Tibial artery (tissue), 4 donors: Measurements from ENCODE around the gene TSPAN32.

Experiments used
- DNase-seq, 2 donors: peaks; one replicate each; pipeline ENCODE4 v3.0.0-alpha.2; 2019
- H3K27ac ChIP-seq, 2 donors: fragments of 200-600 bp; sonication (generic) in 1 of 2; 1 replicate in 1 of 2; 2 replicates in 1 of 2; pipeline ENCODE4 v1.5.1; 2018 to 2019; ENCODE audit warnings: mild to moderate bottlenecking in 1 of 2
- H3K27me3 ChIP-seq, 2 donors: fragments of 200-600 bp; sonication (generic) in 1 of 2; one replicate each; pipeline versions ENCODE4 v1.5.1 to v1.6.0; 2016 to 2019
- H3K36me3 ChIP-seq, 3 donors: fragments of 200-600 bp; sonication (generic) in 2 of 3; one replicate each; pipeline ENCODE4 v1.5.1; 2016 to 2019; ENCODE audit warnings: mild to moderate bottlenecking in 2 of 3
- H3K4me1 ChIP-seq, 4 donors: fragments of 200-600 bp; sonication (generic) in 2 of 4; 1 replicate in 3 of 4; 2 replicates in 1 of 4; pipeline ENCODE4 v1.5.1; 2016 to 2019
- H3K4me3 ChIP-seq, 2 donors: fragments of 200-600 bp; sonication (generic) in 1 of 2; 1 replicate in 1 of 2; 2 replicates in 1 of 2; pipeline ENCODE4 v1.5.1; 2018 to 2019; ENCODE audit warnings: mild to moderate bottlenecking in 2 of 2
- H3K9me3 ChIP-seq, 3 donors: fragments of 200-600 bp; sonication (generic) in 1 of 3; one replicate each; pipeline ENCODE4 v1.5.1; 2016 to 2019
- CTCF ChIP-seq, 2 experiments: fragments of 200-600 bp in 1 of 2; fragments of 450-650 bp in 1 of 2; IDR thresholded peaks; one replicate each; pipeline ENCODE4 v1.5.1; 2017 to 2019; ENCODE audit warnings: antibody characterized with exemption in 2 of 2, mild to moderate bottlenecking in 1 of 2, moderate library complexity in 1 of 2
- intact Hi-C: fragments of 100-400 bp; cut with DNase I; formaldehyde crosslinking; loops from one replicate; pipeline ENCODE4 v1.15.0; 2023; ENCODE audit warnings: low total_unique reads

The TSPAN32 gene

DNA sequence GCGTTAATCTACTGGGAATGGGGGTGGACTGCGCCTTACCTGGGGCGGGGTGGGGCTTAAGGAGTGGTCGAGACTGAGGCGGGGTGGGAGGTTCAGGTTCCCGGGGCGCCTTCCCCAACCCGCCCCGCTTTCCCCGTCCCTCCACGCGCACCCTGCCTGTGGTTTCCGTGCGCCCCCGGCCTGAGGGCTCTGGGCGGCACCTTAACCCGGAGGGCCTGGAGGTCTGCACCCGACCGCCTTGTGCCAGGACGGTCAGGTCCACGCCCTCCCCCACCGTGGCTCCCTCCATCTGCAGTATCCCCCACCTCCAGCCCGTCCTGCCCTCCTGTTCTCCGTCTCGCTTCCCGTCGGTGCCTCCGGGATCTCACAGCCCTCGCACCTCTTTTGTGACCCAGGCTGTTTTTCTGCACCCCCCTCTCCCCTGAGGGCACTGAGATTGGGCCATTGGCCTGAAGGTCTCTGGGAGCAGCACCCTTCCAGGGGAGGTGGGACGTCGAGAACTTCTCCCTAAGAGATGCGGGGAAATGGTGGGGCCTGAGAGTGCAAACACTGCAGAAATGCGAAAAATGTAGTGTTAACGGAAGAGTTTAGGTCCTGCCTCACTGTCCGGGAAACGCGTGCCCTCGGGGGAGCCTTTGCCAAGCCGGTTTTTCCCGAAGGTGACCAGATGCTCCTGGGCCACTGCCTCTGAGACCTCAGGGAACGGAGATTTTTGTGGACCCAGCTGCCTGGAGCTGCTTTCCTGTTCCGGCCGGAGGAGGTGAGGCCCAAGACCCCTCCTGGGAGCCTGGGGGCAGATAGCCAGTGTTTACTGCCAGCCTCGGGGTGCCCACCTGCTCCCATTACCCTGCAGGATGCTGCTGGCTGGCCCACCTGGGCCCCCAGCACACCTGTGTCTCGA, 30.2 kb upstream of the TSPAN32 start:
- Histone ChIP-seq H3K9me3 (no peaks in the 10 kb centered on the region), H3K27ac (no peak overlapping the region), H3K36me3 (no peaks in the 10 kb centered on the region), H3K4me3 (no peak overlapping the region), H3K27me3 (peaks cover 0 to 82% of the 10 kb centered on the region in 2 donors), H3K4me1 (peaks cover 0 to 27% (median 21%) of the 10 kb centered on the region in 4 donors)
- TF ChIP-seq CTCF (IDR thresholded peaks at IDR 0.05) = no peak
- DNase-seq = peak in 1 of 2 donors; percentile 59
- intact Hi-C loops = no loop called here

DNA sequence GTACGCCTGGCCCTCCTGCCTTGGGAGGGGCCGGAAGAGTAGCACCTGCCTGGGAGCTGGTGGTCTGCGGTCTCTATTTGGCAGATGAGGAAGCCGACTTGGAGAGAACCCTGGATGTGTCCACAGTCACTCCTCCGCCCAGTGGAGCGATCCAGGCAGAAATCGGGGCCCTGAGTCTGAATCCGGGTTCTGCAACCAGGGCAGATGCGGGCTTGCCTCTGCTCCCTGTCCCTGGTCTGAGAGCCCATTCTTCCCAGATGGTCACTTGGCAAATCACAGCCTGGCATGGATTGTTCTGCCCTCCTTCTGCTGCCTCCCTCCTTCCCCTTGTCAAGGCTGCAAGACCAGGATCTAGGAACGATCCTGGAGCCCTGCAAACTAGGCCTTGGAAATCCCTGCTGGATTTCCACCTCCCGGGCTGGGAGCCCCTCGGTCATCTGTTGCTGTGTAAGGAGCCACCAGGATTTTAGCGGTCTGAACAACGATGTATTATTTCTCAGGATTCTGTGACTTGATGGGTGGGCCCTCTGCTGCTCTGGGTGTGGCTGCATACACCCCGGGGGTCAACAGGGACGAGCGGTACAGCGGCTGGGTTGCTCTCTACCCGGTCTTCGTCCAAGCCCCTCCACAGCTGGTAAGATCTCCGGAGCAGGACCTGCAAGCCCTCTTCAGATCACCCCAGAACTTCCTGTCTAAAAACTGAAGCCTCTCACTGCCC, 29.4 kb upstream of the TSPAN32 start:
- no peaks in the 10 kb centered on the region for H3K9me3 ChIP-seq
- H3K36me3 ChIP-seq = no peaks in the 10 kb centered on the region
- DNase-seq = peak in 1 of 2 donors; percentile 61
- intact Hi-C loops = no loop called here
- H3K27ac ChIP-seq = no peak overlapping the region
- peaks cover 0 to 83% of the 10 kb centered on the region in 2 donors for H3K27me3 ChIP-seq
- H3K4me3 ChIP-seq = no peak overlapping the region
- peaks cover 0 to 27% (median 21%) of the 10 kb centered on the region in 4 donors for H3K4me1 ChIP-seq
- no peak for TF ChIP-seq CTCF (IDR thresholded peaks at IDR 0.05)

- Histone ChIP-seq H3K27me3 (peaks cover 0 to 78% of the 10 kb centered on the region in 2 donors), H3K36me3 (no peaks in the 10 kb centered on the region), H3K4me3 (no peak overlapping the region), H3K9me3 (no peaks in the 10 kb centered on the region), H3K4me1 (peaks cover 0 to 27% (median 21%) of the 10 kb centered on the region in 4 donors), H3K27ac (no peak overlapping the region)
- intact Hi-C loops = no loop called here
- DNase-seq = peak in 1 of 2 donors; percentile 40
- no peak for TF ChIP-seq CTCF (IDR thresholded peaks at IDR 0.05)
Measured at GRCh38 chr11:2272946-2273280, 28.9 kb upstream of the TSPAN32 start.

- H3K9me3 ChIP-seq = no peaks in the 10 kb centered on the region
- H3K27ac ChIP-seq = no peak overlapping the region
- DNase-seq = peak in 1 of 2 donors; percentile 33
- intact Hi-C loops = no loop called here
- peaks cover 0 to 27% (median 21%) of the 10 kb centered on the region in 4 donors for H3K4me1 ChIP-seq
- H3K4me3 ChIP-seq = no peak overlapping the region
- TF ChIP-seq CTCF (IDR thresholded peaks at IDR 0.05) = no peak
- H3K27me3 ChIP-seq = peaks cover 0 to 77% of the 10 kb centered on the region in 2 donors
- H3K36me3 ChIP-seq = no peaks in the 10 kb centered on the region
Measured at GRCh38 chr11:2273311-2273710, 28.5 kb upstream of the TSPAN32 start.

DNA sequence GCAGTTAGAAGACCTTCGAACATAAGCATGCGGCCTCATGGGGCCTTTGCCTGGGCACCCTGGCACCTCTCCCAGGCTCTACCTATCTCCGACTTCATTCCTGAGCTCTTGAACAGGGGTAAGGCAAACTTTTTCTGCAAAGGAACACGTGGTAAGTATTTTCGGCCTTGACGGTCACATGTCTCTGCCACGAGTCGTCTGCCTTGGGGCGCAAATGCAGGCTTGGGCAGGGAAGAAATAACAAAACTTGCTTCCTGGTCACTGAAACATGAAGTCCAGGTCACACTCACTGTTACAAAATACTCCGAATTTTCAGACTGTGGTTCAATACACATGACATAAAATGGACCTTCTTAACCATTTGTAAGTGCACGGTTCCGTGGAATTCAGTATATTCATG, 28.0 kb upstream of the TSPAN32 start:
- H3K27me3 ChIP-seq = peaks cover 0 to 73% of the 10 kb centered on the region in 2 donors
- no peaks in the 10 kb centered on the region for H3K9me3 ChIP-seq
- DNase-seq = peak in 1 of 2 donors; percentile 37
- TF ChIP-seq CTCF (IDR thresholded peaks at IDR 0.05) = no peak
- intact Hi-C loops = no loop called here
- no peak overlapping the region for H3K4me3 ChIP-seq
- H3K4me1 ChIP-seq = peaks cover 0 to 26% (median 18%) of the 10 kb centered on the region in 4 donors
- H3K36me3 ChIP-seq = no peaks in the 10 kb centered on the region
- H3K27ac ChIP-seq = no peak overlapping the region
